Stimulated activated CD8-positive, alpha-beta memory T cell treated with anti-CD3 and anti-CD28 coated beads, Interleukin-15, amount 100 ng/mL, for 24 hours (primary cell): ENCODE data around the gene IFNL3.
"Not testable (repeated sequence)": the region's sequence is repeated elsewhere in the genome, so short reads cannot be mapped to it uniquely, and the experiment has no call there.

Source experiments
- DNase-seq: peaks from one replicate; pipeline ENCODE4 v3.0.0-alpha.2; 2020; ENCODE audit warnings: low read depth

The IFNL3 gene

GRCh38 chr19:39253374-39254149, 8.8 kb upstream of the IFNL3 start:
- no peak for DNase-seq

DNA sequence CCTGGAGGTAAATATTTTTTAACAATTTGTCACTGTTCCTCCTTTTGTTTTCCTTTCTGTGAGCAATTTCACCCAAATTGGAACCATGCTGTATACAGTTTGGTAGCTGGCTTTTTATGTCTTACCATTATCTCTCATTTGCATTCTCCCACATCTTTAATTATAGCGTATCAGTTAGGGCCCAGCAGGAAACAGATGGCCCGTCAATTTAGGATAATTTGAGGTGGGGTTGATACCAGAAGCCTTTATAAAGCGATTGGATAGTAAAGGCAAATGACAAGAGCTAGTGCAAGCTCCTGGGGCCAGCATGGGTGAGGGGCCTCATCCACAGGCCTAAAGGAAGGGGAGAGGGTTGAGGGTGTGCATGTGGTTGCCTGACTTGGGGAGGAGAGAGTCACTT, 7.7 kb upstream of the IFNL3 start:
- DNase-seq: no peak

DNA sequence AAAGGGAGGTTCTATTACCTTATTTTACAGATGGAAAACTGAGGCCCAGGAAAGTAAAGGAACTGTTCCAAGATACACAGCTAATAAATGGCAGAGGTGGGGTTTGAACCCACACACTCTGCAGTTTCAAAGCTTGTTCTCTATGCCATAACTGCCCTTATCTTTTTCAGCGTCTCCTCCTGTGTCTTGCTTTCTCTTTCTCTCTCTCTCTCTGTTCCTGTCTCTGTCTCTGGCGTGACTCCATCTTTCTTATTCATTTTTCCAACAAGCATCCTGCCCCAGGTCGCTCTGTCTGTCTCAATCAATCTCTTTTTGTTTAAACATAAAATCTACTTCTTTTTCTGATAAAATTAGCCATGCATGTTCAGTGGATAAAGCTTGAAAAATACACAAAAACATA, 7.0 kb upstream of the IFNL3 start:
- DNase-seq: no peak

GRCh38 chr19:39251081-39251480, 6.3 kb upstream of the IFNL3 start:
- no peak for DNase-seq

DNA sequence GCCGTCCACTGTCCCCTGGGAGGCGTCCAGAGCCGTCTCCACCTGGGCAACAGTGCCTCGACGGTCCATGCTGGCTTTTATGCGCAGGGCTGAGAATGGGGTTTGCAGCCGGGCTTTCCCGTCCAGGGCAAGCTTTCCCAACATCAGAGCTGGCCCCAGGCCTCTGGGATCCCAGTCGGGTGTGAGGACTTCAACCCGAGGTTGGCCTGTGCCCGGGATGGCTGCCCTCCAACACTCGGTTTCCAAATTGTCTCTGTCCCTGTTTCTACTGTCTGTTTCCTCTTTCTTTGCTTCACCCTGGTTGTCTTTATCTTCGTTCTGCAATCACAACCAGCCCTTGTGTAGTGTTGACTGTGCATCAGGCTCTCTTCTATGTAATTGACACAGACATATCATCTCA, 4.0 kb upstream of the IFNL3 start, which contains the start of gene IFNL4:
Gene IFNL4, minus strand, starts transcription at position 51 of the 400 bp plus-strand sequence.
- DNase-seq: no peak

- no peak for DNase-seq
Measured at GRCh38 chr19:39247701-39248664, 3.2 kb upstream of the IFNL3 start.

GRCh38 chr19:39246951-39247669, 2.3 kb upstream of the IFNL3 start:
- no peak for DNase-seq

DNA sequence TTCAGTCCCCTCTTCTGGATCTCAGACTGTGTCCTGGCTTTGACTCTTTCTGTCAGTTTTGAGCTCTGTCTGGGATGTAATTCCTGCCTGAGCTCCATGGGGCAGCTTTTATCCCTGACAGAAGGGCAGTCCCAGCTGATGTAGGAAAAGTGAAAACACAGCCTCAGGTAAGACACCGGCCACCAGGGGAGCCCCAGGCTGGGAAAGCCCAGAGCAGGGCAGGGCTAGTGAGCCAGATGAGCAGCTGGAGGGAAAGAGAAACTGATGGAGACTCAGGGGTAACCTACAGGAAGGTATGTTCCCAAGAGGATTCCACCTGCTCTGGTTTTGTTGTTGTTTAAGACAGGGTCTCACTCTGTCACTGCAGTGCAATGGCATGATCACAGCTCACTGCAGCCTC, 360 bp upstream of the IFNL3 start:
- not testable (repeated sequence) for DNase-seq

DNA sequence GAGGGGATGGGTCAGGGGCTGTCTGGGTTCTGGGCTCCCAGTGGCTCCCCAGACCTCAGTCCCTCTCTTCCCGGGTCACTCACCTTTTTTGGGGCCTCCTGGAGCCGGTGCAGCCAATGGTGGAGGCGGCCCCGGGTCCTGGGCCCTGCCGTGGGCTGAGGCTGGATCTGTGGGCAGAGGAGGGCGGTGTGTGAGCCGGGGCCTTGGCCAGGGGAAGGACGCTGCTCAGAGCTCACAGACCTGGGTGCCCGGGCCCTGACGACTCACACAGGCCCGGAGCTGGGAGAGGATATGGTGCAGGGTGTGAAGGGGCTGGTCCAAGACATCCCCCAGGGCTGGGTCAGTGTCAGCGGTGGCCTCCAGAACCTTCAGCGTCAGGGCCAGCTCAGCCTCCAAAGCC, 1.1 kb downstream of the IFNL3 start:
- not testable (repeated sequence) for DNase-seq

DNA sequence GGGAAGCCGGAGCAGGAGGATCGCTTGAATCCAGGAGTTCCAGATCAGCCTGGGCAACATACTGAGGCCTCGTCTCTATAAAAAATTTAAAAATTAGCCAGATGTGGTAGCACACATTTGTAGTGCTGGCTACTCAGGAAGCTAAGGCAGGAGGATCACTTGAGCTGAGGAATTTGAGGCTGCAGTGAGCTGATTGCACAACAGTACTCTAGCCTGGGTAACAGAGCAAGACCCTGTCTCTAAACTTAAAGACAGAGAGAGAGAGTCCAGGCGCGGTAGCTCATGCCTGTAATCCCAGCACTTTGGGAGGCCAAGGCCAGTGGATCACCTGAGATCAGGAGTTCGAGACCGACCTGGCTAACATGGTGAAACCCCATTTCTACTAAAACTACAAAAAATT, 4.4 kb downstream of the IFNL3 start:
- DNase-seq: no peak

- no peak for DNase-seq
Measured at GRCh38 chr19:39238944-39239343, 5.9 kb downstream of the IFNL3 start.

GRCh38 chr19:39238209-39238608, 6.6 kb downstream of the IFNL3 start:
- DNase-seq: no peak

DNA sequence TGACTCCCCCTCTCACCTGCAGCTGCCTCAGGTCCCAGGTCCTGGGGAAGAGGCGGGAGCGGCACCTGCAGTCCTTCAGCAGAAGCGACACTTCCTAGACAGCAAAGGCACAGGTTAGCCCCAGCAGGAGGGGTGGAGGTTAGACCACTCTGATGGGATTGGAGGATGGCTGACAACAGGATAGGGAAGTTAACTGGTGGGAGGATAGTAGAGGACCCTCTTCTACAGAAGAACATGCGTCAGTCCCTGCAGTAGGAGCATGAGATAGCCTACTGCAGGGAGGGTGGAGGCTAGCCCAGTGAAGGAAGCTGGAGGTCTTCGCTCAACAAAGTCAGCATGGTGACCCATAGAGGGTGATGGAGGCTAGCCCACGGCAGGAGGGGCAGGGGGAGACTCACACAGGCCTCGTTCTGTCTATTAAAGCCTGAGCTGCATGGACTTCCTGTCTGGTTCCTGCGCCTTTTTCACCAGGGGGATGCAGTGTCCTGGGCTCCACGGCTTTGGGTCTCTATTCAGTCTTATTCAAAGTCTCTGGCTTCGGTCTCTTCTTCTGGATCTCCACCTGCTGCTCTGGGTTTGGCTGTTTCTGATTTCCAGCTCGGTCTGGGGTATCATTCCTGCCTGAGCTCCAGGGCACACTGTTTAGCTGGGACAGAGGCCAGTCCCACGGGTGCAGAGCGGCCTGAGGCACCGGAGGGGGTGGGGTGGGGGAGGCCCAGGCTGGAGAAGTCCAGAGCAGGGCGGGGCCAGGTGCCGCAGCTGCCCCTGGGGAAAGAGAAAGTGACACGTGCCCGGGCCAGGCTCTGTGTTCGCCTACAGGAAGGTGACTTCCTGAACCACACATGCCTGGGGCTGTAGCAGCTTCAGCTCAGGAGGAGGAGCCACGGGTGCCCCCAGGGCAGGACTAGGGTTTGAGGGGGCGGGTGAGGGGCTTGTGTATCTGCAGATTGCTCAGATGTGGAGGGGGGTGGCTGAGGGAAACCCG, 7.3 kb downstream of the IFNL3 start:
- no peak for DNase-seq

GRCh38 chr19:39236527-39236926, 8.3 kb downstream of the IFNL3 start:
- DNase-seq: no peak

DNA sequence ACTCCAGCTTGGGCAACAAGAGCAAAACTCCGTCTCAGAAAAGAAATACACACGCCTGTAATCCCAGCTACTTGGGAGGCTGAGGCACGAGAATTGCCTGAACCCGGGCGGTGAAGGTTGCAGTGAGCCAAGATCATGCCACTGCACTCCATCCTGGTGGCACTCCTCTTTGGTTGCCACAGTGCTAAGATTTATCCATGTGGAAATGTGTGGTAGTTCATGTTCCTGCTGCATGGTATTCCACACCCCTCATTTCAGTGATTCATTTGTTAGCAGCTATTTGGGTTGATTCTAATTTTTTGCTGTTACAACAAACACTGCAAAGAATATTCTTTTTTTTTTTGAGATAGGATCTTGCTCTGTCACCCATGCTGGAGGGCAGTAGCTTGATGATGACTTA, 12.1 kb downstream of the IFNL3 start:
- DNase-seq: no peak

DNA sequence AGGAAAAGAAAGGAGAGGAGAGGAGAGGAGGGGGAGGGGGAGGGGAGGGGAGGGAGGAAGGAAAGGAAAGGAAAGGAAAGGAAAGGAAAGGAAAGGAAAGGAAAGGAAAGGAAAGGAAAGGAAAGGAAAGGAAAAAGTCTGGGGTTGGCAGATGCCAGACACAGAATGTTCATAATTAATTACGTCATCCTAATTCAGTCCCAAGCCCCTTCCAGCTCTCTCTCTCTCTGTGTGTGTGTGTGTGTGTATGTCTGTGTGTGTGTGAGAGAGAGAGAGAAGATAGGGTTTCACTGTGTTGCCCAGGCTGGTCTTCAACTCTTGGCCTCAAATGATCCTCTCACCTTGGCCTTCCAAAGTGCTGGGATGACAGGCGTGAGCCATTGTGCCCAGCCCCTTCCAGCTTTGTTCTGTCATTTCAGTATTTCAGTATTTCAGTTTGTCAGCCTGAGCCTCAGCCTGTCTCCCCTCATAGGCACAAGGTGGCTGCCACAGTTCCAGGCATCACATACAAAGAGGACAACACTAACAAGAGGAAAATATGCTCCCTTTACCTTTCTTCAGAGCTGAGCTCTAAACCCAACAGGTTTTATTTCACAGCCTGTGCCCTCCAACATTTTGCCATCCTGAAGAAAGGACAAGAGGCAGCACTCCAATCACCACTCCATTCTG, 14.6 kb downstream of the IFNL3 start:
- no peak for DNase-seq

- no peak for DNase-seq
Measured at GRCh38 chr19:39224910-39225309, 19.9 kb downstream of the IFNL3 start.

DNA sequence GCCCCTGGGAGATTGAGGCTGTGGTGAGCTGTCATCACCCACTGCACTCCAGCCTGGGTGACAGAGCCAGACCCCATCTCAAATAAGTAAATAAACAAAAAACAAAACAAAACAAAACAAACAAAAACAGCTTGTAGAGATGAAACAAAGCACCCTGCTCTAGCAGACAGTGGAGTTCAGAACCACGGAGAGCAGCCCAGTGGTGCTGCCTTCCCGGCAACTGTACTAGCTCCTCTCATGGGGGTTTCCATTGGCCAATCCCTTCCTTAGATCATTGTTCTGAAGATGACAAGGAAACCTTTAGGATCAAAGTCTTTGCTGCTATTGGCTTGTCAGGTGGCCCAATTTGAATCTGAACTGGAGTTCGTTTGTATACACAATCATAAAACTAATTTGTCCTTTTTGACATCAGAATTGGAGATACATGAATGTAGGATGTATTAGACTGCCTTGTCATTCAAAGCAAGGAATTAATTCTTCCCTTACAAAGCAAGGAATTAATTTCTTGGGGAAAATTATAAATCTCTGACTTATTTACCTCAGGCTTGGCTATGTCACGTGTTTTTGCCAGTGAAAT, 21.0 kb downstream of the IFNL3 start:
- no peak for DNase-seq

- not testable (repeated sequence) for DNase-seq
Measured at GRCh38 chr19:39219108-39219507, 25.7 kb downstream of the IFNL3 start.
